A549 (cell line): Measurements from ENCODE around the gene PDS5A. TPM values are rescaled to one million over a fixed set of nuclear protein-coding genes. Genes with fewer than 3 reads are reported as not detected.
"Not testable (repeated sequence)": the region's sequence is repeated elsewhere in the genome, so short reads cannot be mapped to it uniquely, and the experiment has no call there.

Experiments used
- ATAC-seq, 2 experiments: fragments of 200-7000 bp in 1 of 2; fragments of >200 bp in 1 of 2; cut with Nextera tagmentation in 1 of 2; cut with Tn5 transposase in 1 of 2; 3 replicates each; pipeline versions ENCODE4 v1.8.0 to v1.9.1; 2018 to 2020; ENCODE audit warnings: mild to moderate bottlenecking in 1 of 2, moderate library complexity in 1 of 2
- CTCF ChIA-PET: fragments of 300-600 bp; sonication (Branson Sonifier 250); formaldehyde crosslinking; extraction: SDS; loops from one replicate; lab custom pipeline; 2021; ENCODE audit warnings: antibody characterized with exemption, inconsistent platforms; lab: Yijun Ruan, JAX
- POLR2A ChIA-PET: fragments of 350-600 bp; formaldehyde crosslinking; extraction: SDS; loops from one replicate; lab custom pipeline; 2021; ENCODE audit warnings: antibody characterized with exemption, inconsistent platforms; lab: Yijun Ruan, JAX
- DNase-seq, 2 experiments: peaks; one replicate each; pipeline versions ENCODE4 v3.0.0 to v3.0.0-alpha.2; 2011 to 2016; ENCODE audit warnings: low read depth in 1 of 2, low spot score in 1 of 2
- FAIRE-seq: peaks from 2 replicates; lab custom pipeline; 2011; peaks lifted over from hg19 to GRCh38; lab: Jason Lieb, UNC
- H3K27ac ChIP-seq, 2 experiments: fragments of >200 bp; sonication (Bioruptor Twin); formaldehyde crosslinking; 3 replicates each; pipeline ENCODE4 v1.5.1; 2016 to 2017
- H3K4me1 ChIP-seq: fragments of >200 bp; sonication (Bioruptor Twin); formaldehyde crosslinking; 3 replicates; pipeline ENCODE4 v1.6.1; 2016
- H3K4me2 ChIP-seq: fragments of >200 bp; sonication (Bioruptor Twin); formaldehyde crosslinking; 3 replicates; pipeline ENCODE4 v1.6.1; 2016
- H3K4me3 ChIP-seq: fragments of >200 bp; sonication (Bioruptor Twin); formaldehyde crosslinking; 3 replicates; pipeline ENCODE4 v1.5.1; 2016
- H3K9me3 ChIP-seq: fragments of >200 bp; sonication (Bioruptor Twin); formaldehyde crosslinking; 3 replicates; pipeline ENCODE4 v1.6.1; 2016
- CBX8 ChIP-seq: fragments of 200-600 bp; sonication (generic); IDR thresholded peaks from 2 replicates; pipeline ENCODE4 v1.6.1; 2016
- CEBPB ChIP-seq, 2 experiments: fragments of >200 bp in 1 of 2; sonication (Bioruptor Twin) in 1 of 2; formaldehyde crosslinking in 1 of 2; IDR thresholded peaks; 2 replicates each; pipeline ENCODE4 v1.6.1; 2012 to 2016
- ELK1 ChIP-seq: fragments of 150-350 bp; IDR thresholded peaks from 2 replicates; pipeline ENCODE4 v1.6.1; 2014; ENCODE audit warnings: low read depth, mild to moderate bottlenecking, low read length
- ESRRA ChIP-seq: fragments of 150-350 bp; IDR thresholded peaks from 2 replicates; pipeline ENCODE4 v1.6.1; 2014; ENCODE audit warnings: mild to moderate bottlenecking, low read length, borderline replicate concordance
- FOXS1 ChIP-seq: fragments of 250-450 bp; sonication (Bioruptor Pico); IDR thresholded peaks from 2 replicates; pipeline ENCODE4 v1.5.0; 2020; ENCODE audit warnings: mild to moderate bottlenecking, moderate library complexity
- GATA3 ChIP-seq: IDR thresholded peaks from 2 replicates; pipeline ENCODE4 v1.6.1; 2012; ENCODE audit warnings: borderline replicate concordance
- HES2 ChIP-seq: fragments of >200 bp; sonication (Bioruptor Twin); formaldehyde crosslinking; IDR thresholded peaks from 2 replicates; pipeline ENCODE4 v1.6.1; 2016
- HEYL ChIP-seq: fragments of 250-450 bp; sonication (Bioruptor Pico); IDR thresholded peaks from 2 replicates; pipeline ENCODE4 v1.8.0; 2021; ENCODE audit warnings: mild to moderate bottlenecking, moderate library complexity
- HMGXB4 ChIP-seq: fragments of 250-450 bp; sonication (Bioruptor Pico); IDR thresholded peaks from 2 replicates; pipeline ENCODE4 v1.5.0; 2021; ENCODE audit warnings: mild to moderate bottlenecking, moderate library complexity, borderline replicate concordance
- HOXB13 ChIP-seq: fragments of 250-450 bp; sonication (Bioruptor Pico); IDR thresholded peaks from 2 replicates; pipeline ENCODE4 v1.5.0; 2020; ENCODE audit warnings: low read depth, mild to moderate bottlenecking, moderate library complexity
- JUN ChIP-seq, 2 experiments: fragments of >200 bp; sonication (Bioruptor Twin); formaldehyde crosslinking; IDR thresholded peaks; 2 replicates in 1 of 2; 3 replicates in 1 of 2; pipeline ENCODE4 v1.6.1; 2016 to 2017
- KDM1A ChIP-seq: fragments of 200-600 bp; sonication (generic); IDR thresholded peaks from 2 replicates; pipeline ENCODE4 v1.6.1; 2016; ENCODE audit warnings: low read depth, mild to moderate bottlenecking
- MAFK ChIP-seq: fragments of 450-650 bp; IDR thresholded peaks from 2 replicates; pipeline ENCODE4 v1.6.1; 2014; ENCODE audit not compliant: partially characterized antibody
- NR3C1 ChIP-seq: fragments of >200 bp; sonication (Bioruptor Twin); formaldehyde crosslinking; IDR thresholded peaks from 3 replicates; pipeline ENCODE4 v1.6.1; 2017
- PBX3 ChIP-seq: IDR thresholded peaks from 2 replicates; pipeline ENCODE4 v1.6.1; 2012
- POLR2AphosphoS2 ChIP-seq: conservative IDR thresholded peaks from 2 replicates; pipeline ENCODE4 v1.6.1; 2012; ENCODE audit warnings: low read length, improper control_type of control experiment, inconsistent platforms
- RFX5 ChIP-seq: fragments of 450-650 bp; IDR thresholded peaks from 2 replicates; pipeline ENCODE4 v1.7.1; 2014; ENCODE audit warnings: antibody characterized with exemption, mild to moderate bottlenecking, moderate library complexity
- RNF2 ChIP-seq: fragments of 200-600 bp; sonication (generic); IDR thresholded peaks from 2 replicates; pipeline ENCODE4 v1.6.1; 2016; ENCODE audit warnings: low read depth, mild to moderate bottlenecking, antibody characterized with exemption, moderate library complexity, borderline replicate concordance
- SREBF2 ChIP-seq: fragments of 450-650 bp; IDR thresholded peaks from 2 replicates; pipeline ENCODE4 v1.6.1; 2014; ENCODE audit warnings: mild to moderate bottlenecking, moderate library complexity
- TFCP2L1 ChIP-seq: fragments of 250-450 bp; sonication (Bioruptor Pico); IDR thresholded peaks from 2 replicates; pipeline ENCODE4 v1.5.0; 2021; ENCODE audit warnings: mild to moderate bottlenecking
- WGBS: methylation state at CpG from one replicate; pipeline ENCODE4 v1.1.6; 2017; ENCODE audit errors: missing lambda C conversion rate; 5-methylcytosine and 5-hydroxymethylcytosine counted together
- polyA plus RNA-seq, 4 experiments: library from polyadenylated mRNA; depleted of rRNA in 3 of 4; stranded (reverse); fragments of >200 nt; fragmentation: RNase III in 1 of 4; extraction: RNeasy Plus Mini Kit Qiagen cat#74134 plus additional on column Dnase treatment in 1 of 4; gene quantifications; 2 replicates in 3 of 4; 3 replicates in 1 of 4; pipeline ENCODE4 v1.2.3, GENCODE V29; 2011 to 2017

The PDS5A gene
- polyA plus RNA-seq, 2 of the 4 experiments (the other 2 are of a cell fraction) = 33.0 to 87.5 TPM

- Histone ChIP-seq H3K27ac (no peak overlapping the region), H3K4me3 (peak overlapping the region; percentile 95), H3K4me1 (peaks cover 25% of the 10 kb centered on the region), H3K9me3 (no peaks in the 10 kb centered on the region), H3K4me2 (peak overlapping the region; percentile 95)
- no peak for FAIRE-seq
- TF ChIP-seq FOXS1 (CRISPR knock-in tag) = no peak
- peak; percentile 71 for TF ChIP-seq MAFK
- ATAC-seq = no peak
- DNase-seq = no peak
- POLR2A ChIA-PET = interaction anchor here (0.7 kb wide), 1 partner anchor 278 kb away, joined by 3 read pairs; the partner anchor contains the start of gene UBE2K
- WGBS = 71% methylated on average over 4 of the region's 4 CpGs
- CTCF ChIA-PET = interaction anchor here (0.6 to 1.4 kb wide), 8 partner anchors 11 to 1070 kb away, joined by 3 to 6 read pairs (median 3); no protein-coding TSS in a partner anchor
Measured at GRCh38 chr4:39975488-39976089, 2.1 kb downstream of the PDS5A start.

GRCh38 chr4:39973052-39973451 lies 4.7 kb downstream of the PDS5A start:
- WGBS = 79% methylated on average over 6 of the region's 6 CpGs
- POLR2A ChIA-PET, H3K4me3 ChIP-seq, DNase-seq, H3K4me2 ChIP-seq, H3K27ac ChIP-seq, FAIRE-seq, ATAC-seq, H3K9me3 ChIP-seq: not testable (repeated sequence)
- CTCF ChIA-PET = interaction anchor here (1.9 kb wide), 1 partner anchor 504 kb away, joined by 4 read pairs; no protein-coding TSS in a partner anchor
- H3K4me1 ChIP-seq = peaks cover 24% of the 10 kb centered on the region

- Histone ChIP-seq H3K4me1 (peaks cover 22% of the 10 kb centered on the region), H3K27ac (peak overlapping the region in 1 of 2 experiments; percentile 32; a peak in 2 of 6 replicates), H3K9me3 (no peaks in the 10 kb centered on the region), H3K4me3 (no peak overlapping the region), H3K4me2 (peak overlapping the region; percentile 58)
- POLR2A ChIA-PET = no interaction called here
- CTCF ChIA-PET = no interaction called here
- peak in 1 of 2 experiments; percentile 29 for DNase-seq
- no peak for FAIRE-seq
- 66% methylated on average over 18 of the region's 18 CpGs for WGBS
- peak in 1 of 2 experiments; percentile 75; a peak in 3 of 6 replicates for ATAC-seq
- TF ChIP-seq ESRRA = no peak
- TF ChIP-seq HEYL = no peak
- TF ChIP-seq RFX5 = no peak
- TF ChIP-seq HOXB13 = no peak
- no peak for TF ChIP-seq GATA3
- TF ChIP-seq HES2 = no peak
- TF ChIP-seq SREBF2 = no peak
- no peak for TF ChIP-seq TFCP2L1 (CRISPR knock-in tag)
- TF ChIP-seq JUN (IDR thresholded peaks at IDR 0.05) = no peak
- no peak for TF ChIP-seq CEBPB (IDR thresholded peaks at IDR 0.05)
- no peak for TF ChIP-seq KDM1A
- no peak for TF ChIP-seq ELK1
- no peak for TF ChIP-seq PBX3
- TF ChIP-seq HMGXB4 (CRISPR knock-in tag) = no peak
- TF ChIP-seq CBX8 = no peak
- no peak for TF ChIP-seq NR3C1
- TF ChIP-seq RNF2 = no peak
- no peak for TF ChIP-seq POLR2AphosphoS2
Measured at GRCh38 chr4:39970671-39971640, 6.8 kb downstream of the PDS5A start.
